Neural progenitor cell (in vitro differentiated cells): ENCODE data around the gene TSHB. TPM values are rescaled to one million over a fixed set of nuclear protein-coding genes. Genes with fewer than 3 reads are reported as not detected.

Experiments used
- DNase-seq: peaks from one replicate; pipeline ENCODE4 v3.0.0-alpha.2; 2016; ENCODE audit warnings: low spot score
- H2AFZ ChIP-seq: fragments of 200-600 bp; sonication (generic); replicated peaks from 2 replicates; pipeline ENCODE4 v1.6.1; 2016; ENCODE audit warnings: antibody characterized with exemption
- H3F3A ChIP-seq: fragments of 200-600 bp; sonication (generic); 2 replicates; pipeline ENCODE4 v1.6.1; 2016; ENCODE audit warnings: antibody characterized with exemption, low read depth
- H3K27ac ChIP-seq: fragments of 200-600 bp; sonication (generic); 2 replicates; pipeline ENCODE4 v1.5.1; 2016; ENCODE audit warnings: mild to moderate bottlenecking
- H3K27me3 ChIP-seq: fragments of 200-600 bp; sonication (generic); 2 replicates; pipeline ENCODE4 v1.6.1; 2016; ENCODE audit warnings: mild to moderate bottlenecking, moderate library complexity
- H3K36me3 ChIP-seq: fragments of 200-600 bp; sonication (generic); 2 replicates; pipeline ENCODE4 v1.5.1; 2016
- H3K4me1 ChIP-seq: fragments of 200-600 bp; sonication (generic); 2 replicates; pipeline ENCODE4 v1.6.1; 2016; ENCODE audit warnings: mixed run types
- H3K4me2 ChIP-seq: fragments of 200-600 bp; sonication (generic); 2 replicates; pipeline ENCODE4 v1.6.1; 2016
- H3K4me3 ChIP-seq: fragments of 200-600 bp; sonication (generic); 2 replicates; pipeline ENCODE4 v1.5.1; 2016
- H3K79me2 ChIP-seq: fragments of 200-600 bp; sonication (generic); 2 replicates; pipeline ENCODE4 v1.6.1; 2016; ENCODE audit warnings: low read depth
- H3K9ac ChIP-seq: fragments of 200-600 bp; sonication (generic); 2 replicates; pipeline ENCODE4 v1.6.1; 2016
- H3K9me3 ChIP-seq: fragments of 200-600 bp; sonication (generic); 2 replicates; pipeline ENCODE4 v1.5.1; 2016; ENCODE audit warnings: low read depth
- H4K20me1 ChIP-seq: fragments of 200-600 bp; sonication (generic); 2 replicates; pipeline ENCODE4 v1.6.1; 2016; ENCODE audit warnings: low read depth
- H3K27ac Mint-ChIP-seq: 3 replicates; pipeline ENCODE4 v1.8.0; 2021; ENCODE audit warnings: mixed read lengths
- H3K27me3 Mint-ChIP-seq: 2 replicates; pipeline ENCODE4 v1.8.0; 2022; ENCODE audit warnings: low read depth, mild to moderate bottlenecking, inconsistent platforms, moderate library complexity, mixed read lengths; ENCODE audit not compliant: insufficient read depth
- H3K36me3 Mint-ChIP-seq: 3 replicates; pipeline ENCODE4 v1.8.0; 2021; ENCODE audit warnings: mixed read lengths
- H3K4me1 Mint-ChIP-seq: 3 replicates; pipeline ENCODE4 v1.8.0; 2021; ENCODE audit warnings: mixed read lengths
- H3K4me3 Mint-ChIP-seq: 3 replicates; pipeline ENCODE4 v1.8.0; 2021; ENCODE audit warnings: mild to moderate bottlenecking, moderate library complexity, mixed read lengths
- H3K9me3 Mint-ChIP-seq: 3 replicates; pipeline ENCODE4 v1.8.0; 2020; ENCODE audit warnings: mixed read lengths
- CTCF ChIP-seq: fragments of 200-600 bp; sonication (generic); IDR thresholded peaks from 2 replicates; pipeline ENCODE4 v1.5.1; 2017; ENCODE audit warnings: antibody characterized with exemption, mild to moderate bottlenecking
- EZH2 ChIP-seq: fragments of 200-600 bp; sonication (generic); IDR thresholded peaks from 2 replicates; pipeline ENCODE4 v1.6.1; 2017; ENCODE audit warnings: antibody characterized with exemption, mild to moderate bottlenecking, moderate library complexity
- EZH2phosphoT487 ChIP-seq: fragments of 200-600 bp; sonication (generic); IDR thresholded peaks from 2 replicates; pipeline ENCODE4 v1.6.1; 2017; ENCODE audit warnings: antibody characterized with exemption
- total RNA-seq: library from RNA; depleted of rRNA; stranded (reverse); fragments of >200 nt; gene quantifications from 2 replicates; pipeline ENCODE4 v1.2.3, GENCODE V29; 2015; ENCODE audit warnings: low replicate concordance

Gene TSHB
- total RNA-seq, 1 donor from 2014 or later: not detected

- H3K9ac ChIP-seq: no peak overlapping the region
- Mint-ChIP-seq H3K27me3 (peaks cover 2% of the 10 kb centered on the region), H3K4me1 (peaks cover 5% of the 10 kb centered on the region), H3K36me3 (no peaks in the 10 kb centered on the region), H3K9me3 (no peaks in the 10 kb centered on the region), H3K27ac (no peak overlapping the region), H3K4me3 (no peak overlapping the region)
- H4K20me1 ChIP-seq: no peaks in the 10 kb centered on the region
- no peaks in the 10 kb centered on the region for H3K79me2 ChIP-seq
- TF ChIP-seq CTCF (no peak), EZH2phosphoT487 (no peak), EZH2 (no peak)
- no peaks in the 10 kb centered on the region for H3K9me3 ChIP-seq
- DNase-seq: no peak
- no peak overlapping the region for H3K4me2 ChIP-seq
- H3K4me1 ChIP-seq: peaks cover 4% of the 10 kb centered on the region
- no peaks in the 10 kb centered on the region for H3F3A ChIP-seq
- H3K27ac ChIP-seq: no peak overlapping the region
- no peak overlapping the region for H2AFZ ChIP-seq
- no peaks in the 10 kb centered on the region for H3K27me3 ChIP-seq
- no peaks in the 10 kb centered on the region for H3K36me3 ChIP-seq
- H3K4me3 ChIP-seq: no peak overlapping the region
Measured at GRCh38 chr1:115065021-115065420, 35.4 kb downstream of the TSHB start.

GRCh38 chr1:115067161-115067859 lies 37.7 kb downstream of the TSHB start:
- Histone ChIP-seq H3K36me3 (no peaks in the 10 kb centered on the region), H3K4me1 (peaks cover 26% of the 10 kb centered on the region), H3K27me3 (no peaks in the 10 kb centered on the region), H2AFZ (no peak overlapping the region), H3K79me2 (no peaks in the 10 kb centered on the region), H3K4me3 (no peak overlapping the region), H3K9ac (no peak overlapping the region), H3K27ac (no peak overlapping the region), H3K9me3 (no peaks in the 10 kb centered on the region), H3F3A (peaks cover 11% of the 10 kb centered on the region), H4K20me1 (no peaks in the 10 kb centered on the region), H3K4me2 (no peak overlapping the region)
- no peak for DNase-seq
- Mint-ChIP-seq H3K36me3 (no peaks in the 10 kb centered on the region), H3K4me1 (peaks cover 28% of the 10 kb centered on the region), H3K4me3 (no peak overlapping the region), H3K27me3 (peaks cover 2% of the 10 kb centered on the region), H3K27ac (no peak overlapping the region), H3K9me3 (no peaks in the 10 kb centered on the region)
- TF ChIP-seq EZH2 (no peak), CTCF (no peak), EZH2phosphoT487 (no peak)

- Mint-ChIP-seq H3K9me3 (no peaks in the 10 kb centered on the region), H3K36me3 (no peaks in the 10 kb centered on the region), H3K27ac (no peak overlapping the region), H3K4me1 (peaks cover 36% of the 10 kb centered on the region), H3K4me3 (no peak overlapping the region), H3K27me3 (no peaks in the 10 kb centered on the region)
- TF ChIP-seq CTCF (no peak), EZH2 (no peak), EZH2phosphoT487 (no peak)
- no peak for DNase-seq
- H3K27me3 ChIP-seq: no peaks in the 10 kb centered on the region
- no peaks in the 10 kb centered on the region for H4K20me1 ChIP-seq
- no peak overlapping the region for H2AFZ ChIP-seq
- H3K9me3 ChIP-seq: no peaks in the 10 kb centered on the region
- no peaks in the 10 kb centered on the region for H3K36me3 ChIP-seq
- no peak overlapping the region for H3K4me2 ChIP-seq
- H3K4me3 ChIP-seq: no peak overlapping the region
- H3F3A ChIP-seq: peaks cover 11% of the 10 kb centered on the region
- H3K79me2 ChIP-seq: no peaks in the 10 kb centered on the region
- H3K27ac ChIP-seq: no peak overlapping the region
- no peak overlapping the region for H3K9ac ChIP-seq
- H3K4me1 ChIP-seq: peaks cover 31% of the 10 kb centered on the region
Measured at GRCh38 chr1:115068826-115069585, 39.4 kb downstream of the TSHB start.
